GM23248 (cell line): ENCODE results near the gene PORCN. TPM values are rescaled to one million over a fixed set of nuclear protein-coding genes. Genes with fewer than 3 reads are reported as not detected.

Source experiments
- DNase-seq: peaks from one replicate; pipeline ENCODE4 v3.0.0-alpha.2; 2015
- H2AFZ ChIP-seq: fragments of 200-600 bp; sonication (generic); 2 replicates; pipeline ENCODE4 v1.6.1; 2016; ENCODE audit warnings: antibody characterized with exemption
- H3F3A ChIP-seq: fragments of 200-600 bp; sonication (generic); 2 replicates; pipeline ENCODE4 v1.6.1; 2016; ENCODE audit warnings: mild to moderate bottlenecking, antibody characterized with exemption, mixed run types; ENCODE audit not compliant: insufficient read depth
- H3K27ac ChIP-seq: fragments of 200-600 bp; sonication (generic); 2 replicates; pipeline ENCODE4 v1.5.1; 2016; ENCODE audit warnings: mild to moderate bottlenecking
- H3K27me3 ChIP-seq: fragments of 200-600 bp; sonication (generic); replicated peaks from 2 replicates; pipeline ENCODE4 v1.6.1; 2016; ENCODE audit warnings: mild to moderate bottlenecking; ENCODE audit not compliant: insufficient read depth
- H3K36me3 ChIP-seq: fragments of 200-600 bp; sonication (generic); 2 replicates; pipeline ENCODE4 v1.6.1; 2016; ENCODE audit warnings: low read depth, mild to moderate bottlenecking
- H3K4me1 ChIP-seq: fragments of 200-600 bp; sonication (generic); 2 replicates; pipeline ENCODE4 v1.6.1; 2016; ENCODE audit warnings: mild to moderate bottlenecking; ENCODE audit not compliant: insufficient read depth
- H3K4me2 ChIP-seq: fragments of 200-600 bp; sonication (generic); one replicate; pipeline ENCODE4 v1.6.1; 2016; ENCODE audit warnings: mild to moderate bottlenecking; ENCODE audit not compliant: unreplicated experiment
- H3K4me3 ChIP-seq: fragments of 200-600 bp; sonication (generic); 2 replicates; pipeline ENCODE4 v1.5.1; 2016; ENCODE audit warnings: mild to moderate bottlenecking
- H3K79me2 ChIP-seq: fragments of 200-600 bp; sonication (generic); 2 replicates; pipeline ENCODE4 v1.6.1; 2016; ENCODE audit warnings: mild to moderate bottlenecking; ENCODE audit not compliant: insufficient read depth
- H3K9ac ChIP-seq: fragments of 200-600 bp; sonication (generic); 2 replicates; pipeline ENCODE4 v1.6.1; 2016; ENCODE audit warnings: mild to moderate bottlenecking
- H3K9me2 ChIP-seq: fragments of 200-600 bp; sonication (generic); 2 replicates; pipeline ENCODE4 v1.6.1; 2016; ENCODE audit warnings: mixed run types, mild to moderate bottlenecking, moderate library complexity; ENCODE audit not compliant: insufficient read depth
- H3K9me3 ChIP-seq: fragments of 200-600 bp; sonication (generic); one replicate; pipeline ENCODE4 v1.6.1; 2017; ENCODE audit warnings: low read depth
- H4K20me1 ChIP-seq: fragments of 200-600 bp; sonication (generic); 2 replicates; pipeline ENCODE4 v1.6.0; 2016; ENCODE audit not compliant: insufficient read depth
- EZH2 ChIP-seq: fragments of 200-600 bp; sonication (generic); IDR thresholded peaks from 2 replicates; pipeline ENCODE4 v1.6.1; 2018; ENCODE audit warnings: antibody characterized with exemption, mild to moderate bottlenecking; ENCODE audit not compliant: insufficient read depth, poor library complexity, severe bottlenecking
- EZH2phosphoT487 ChIP-seq: fragments of 200-600 bp; sonication (generic); IDR thresholded peaks from 2 replicates; pipeline ENCODE4 v1.6.1; 2018; ENCODE audit warnings: antibody characterized with exemption, moderate library complexity, mild to moderate bottlenecking, low read depth; ENCODE audit not compliant: insufficient read depth
- WGBS, 2 experiments: methylation state at CpG; one replicate each; pipeline ENCODE4 v1.1.6; 2015 to 2017; ENCODE audit warnings: low lambda C conversion rate in 2 of 2, low coverage in 1 of 2; ENCODE audit errors: missing lambda C conversion rate in 2 of 2; 5-methylcytosine and 5-hydroxymethylcytosine counted together
- in situ Hi-C: fragments of 300-500 bp; cut with MboI; formaldehyde crosslinking; loops from 2 replicates; pipeline ENCODE4 v1.15.0; 2020
- polyA plus RNA-seq: library from polyadenylated mRNA; unstranded; fragments of >200 nt; fragmentation: Nextera tagmentation; extraction: Ambion mirVana; gene quantifications from 2 replicates; pipeline ENCODE4 v1.2.1, GENCODE V29; 2016
- total RNA-seq: library from RNA; depleted of rRNA; stranded (reverse); fragments of >200 nt; shearing (Covaris generic); gene quantifications from 2 replicates; pipeline ENCODE4 v1.2.3, GENCODE V29; 2014

The PORCN gene
- total and polyA plus RNA-seq, 2 experiments from 2014 or later: 20.3 to 32.2 TPM

DNA sequence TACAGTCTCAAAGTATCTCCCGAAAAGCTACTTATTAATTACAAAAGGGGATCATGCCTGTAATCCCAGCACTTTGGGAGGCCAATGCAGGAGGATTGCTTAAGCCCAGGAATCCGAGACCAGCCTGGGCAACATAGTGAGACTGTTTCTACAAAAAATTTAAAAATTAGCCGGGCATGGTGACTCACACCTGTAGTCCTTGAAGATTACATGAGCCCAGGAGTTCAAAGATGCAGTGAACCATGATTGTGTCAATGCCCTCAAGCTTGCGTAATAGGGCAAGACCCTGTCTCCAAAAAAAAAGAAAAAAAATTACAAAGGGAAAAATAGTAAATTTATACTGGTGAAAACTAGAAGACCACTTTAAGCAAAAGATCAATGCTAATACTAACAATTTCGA is 3.3 kb upstream of the PORCN start:
- Histone ChIP-seq H3K9ac (no peak overlapping the region), H2AFZ (no peak overlapping the region), H3K4me3 (no peak overlapping the region), H3K36me3 (no peaks in the 10 kb centered on the region), H3K4me1 (no peaks in the 10 kb centered on the region), H3F3A (no peaks in the 10 kb centered on the region), H4K20me1 (no peaks in the 10 kb centered on the region), H3K27me3 (no peaks in the 10 kb centered on the region), H3K79me2 (no peaks in the 10 kb centered on the region), H3K9me3 (no peaks in the 10 kb centered on the region), H3K9me2 (no peaks in the 10 kb centered on the region), H3K27ac (no peak overlapping the region), H3K4me2 (no peak overlapping the region)
- no peak for DNase-seq
- TF ChIP-seq EZH2phosphoT487 (no peak), EZH2 (no peak)
- 85 to 88% methylated on average over 5 of the region's 5 CpGs for WGBS, 2 experiments
- in situ Hi-C loops: no loop called here

DNA sequence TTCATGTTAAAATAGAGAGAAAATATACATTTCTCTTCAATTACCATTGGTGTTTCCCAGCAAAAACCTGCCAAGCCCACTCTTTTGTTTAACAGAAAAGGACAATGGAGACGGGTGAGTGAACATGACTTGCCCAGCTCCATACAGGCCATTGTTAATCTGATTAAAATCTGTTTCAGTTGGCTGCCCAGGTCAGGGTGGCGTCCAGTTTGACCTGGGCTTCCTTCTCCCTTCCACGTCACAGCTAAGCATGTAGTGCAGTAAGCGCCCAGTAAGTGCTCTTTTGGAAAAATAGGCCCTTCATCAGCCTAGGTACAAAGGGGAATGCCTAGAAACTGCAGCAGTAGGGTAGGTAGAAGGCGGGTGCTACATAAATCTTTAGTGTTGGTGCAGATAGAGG is 1.5 kb upstream of the PORCN start:
- WGBS, 2 experiments: 98 to 99% methylated on average over 5 of the region's 5 CpGs
- Histone ChIP-seq H3K36me3 (no peaks in the 10 kb centered on the region), H3K9me3 (no peaks in the 10 kb centered on the region), H3K4me1 (no peaks in the 10 kb centered on the region), H3K79me2 (no peaks in the 10 kb centered on the region), H3K9me2 (no peaks in the 10 kb centered on the region), H3K4me3 (no peak overlapping the region), H4K20me1 (no peaks in the 10 kb centered on the region), H3F3A (no peaks in the 10 kb centered on the region), H2AFZ (no peak overlapping the region), H3K4me2 (no peak overlapping the region), H3K27ac (no peak overlapping the region), H3K9ac (no peak overlapping the region), H3K27me3 (no peaks in the 10 kb centered on the region)
- TF ChIP-seq EZH2 (no peak), EZH2phosphoT487 (no peak)
- in situ Hi-C loops: no loop called here
- DNase-seq: no peak

DNA sequence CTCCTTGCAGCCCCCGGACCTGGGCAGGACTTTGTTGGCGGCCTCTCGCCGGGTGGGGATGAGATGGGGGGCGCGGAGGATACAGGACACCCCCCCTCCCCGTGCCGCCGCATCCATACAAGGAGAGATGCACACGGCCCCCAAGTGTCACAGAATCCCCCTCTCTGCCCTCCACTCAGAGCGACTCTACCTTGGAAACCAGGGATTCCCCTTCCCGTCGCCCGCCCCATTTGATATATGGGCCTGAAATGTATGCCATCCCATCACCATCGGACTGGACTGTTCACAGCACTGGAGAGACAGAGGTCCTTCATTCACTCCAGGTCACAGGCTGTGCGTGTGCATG is 426 bp downstream of the PORCN start:
- Histone ChIP-seq H4K20me1 (no peaks in the 10 kb centered on the region), H3K4me2 (peak overlapping the region; percentile 78), H3K9me2 (no peaks in the 10 kb centered on the region), H3K9me3 (no peaks in the 10 kb centered on the region), H3K36me3 (no peaks in the 10 kb centered on the region), H3F3A (no peaks in the 10 kb centered on the region), H3K27me3 (no peaks in the 10 kb centered on the region), H2AFZ (peak overlapping the region; percentile 96), H3K4me3 (peak overlapping the region; percentile 91), H3K27ac (peak overlapping the region; percentile 49; the same call in 1 of the 2 replicates), H3K9ac (peak overlapping the region; percentile 88), H3K79me2 (no peaks in the 10 kb centered on the region), H3K4me1 (no peaks in the 10 kb centered on the region)
- DNase-seq: peak; percentile 14
- TF ChIP-seq EZH2phosphoT487: no peak
- TF ChIP-seq EZH2: no peak
- whole genome bisulfite sequencing, 2 experiments: 3 to 13% methylated on average over 5 to 16 of the region's 16 CpGs
- in situ Hi-C loops: no loop called here

DNA sequence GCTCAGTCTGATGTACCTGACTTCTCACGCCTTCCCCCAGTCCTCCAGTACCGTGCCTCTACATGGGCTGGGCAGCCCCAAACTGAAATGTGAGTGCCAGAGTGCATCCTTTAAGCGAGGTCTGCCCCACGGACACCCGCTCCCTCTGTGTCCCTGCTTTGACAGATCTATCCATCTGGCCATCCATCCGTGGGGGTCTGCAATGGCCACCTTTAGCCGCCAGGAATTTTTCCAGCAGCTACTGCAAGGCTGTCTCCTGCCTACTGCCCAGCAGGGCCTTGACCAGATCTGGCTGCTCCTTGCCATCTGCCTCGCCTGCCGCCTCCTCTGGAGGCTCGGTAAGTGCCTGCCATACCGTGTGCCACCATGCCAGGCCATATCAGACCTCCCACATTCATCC is 827 bp downstream of the PORCN start:
- Histone ChIP-seq H3K27ac (no peak overlapping the region), H3F3A (no peaks in the 10 kb centered on the region), H3K9ac (peak overlapping the region; percentile 88), H3K4me2 (peak overlapping the region; percentile 78), H3K9me2 (no peaks in the 10 kb centered on the region), H2AFZ (peak overlapping the region; percentile 96), H4K20me1 (no peaks in the 10 kb centered on the region), H3K27me3 (no peaks in the 10 kb centered on the region), H3K36me3 (no peaks in the 10 kb centered on the region), H3K9me3 (no peaks in the 10 kb centered on the region), H3K4me1 (no peaks in the 10 kb centered on the region), H3K4me3 (peak overlapping the region; percentile 91), H3K79me2 (no peaks in the 10 kb centered on the region)
- DNase-seq: peak; percentile 23
- 22 to 27% methylated on average over 7 to 11 of the region's 11 CpGs for WGBS, 2 experiments
- in situ Hi-C loops: no loop called here
- TF ChIP-seq EZH2 (no peak), EZH2phosphoT487 (no peak)

DNA sequence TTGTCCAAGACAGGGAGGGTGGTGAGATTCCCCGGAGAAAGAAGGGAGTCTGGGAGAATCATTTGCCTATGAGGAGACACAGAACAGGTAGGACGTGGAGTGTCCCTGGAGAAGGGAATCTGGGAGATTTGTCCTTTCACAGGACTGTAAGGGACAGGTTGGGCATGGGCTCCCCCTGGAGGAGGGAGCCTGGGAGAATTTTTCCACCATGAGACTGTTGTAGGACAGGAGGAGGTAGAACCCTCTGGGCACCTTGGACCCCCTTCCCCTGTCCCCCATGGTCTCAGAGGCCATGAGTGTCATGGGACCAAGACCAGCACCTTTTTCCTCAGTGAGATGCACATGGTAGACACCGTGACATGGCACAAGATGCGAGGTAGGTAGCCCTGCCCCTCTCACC is 2.8 kb downstream of the PORCN start:
- in situ Hi-C loops: no loop called here
- Histone ChIP-seq H3K27ac (no peak overlapping the region), H3K79me2 (no peaks in the 10 kb centered on the region), H4K20me1 (no peaks in the 10 kb centered on the region), H3K4me3 (no peak overlapping the region), H3K9me3 (no peaks in the 10 kb centered on the region), H3K27me3 (no peaks in the 10 kb centered on the region), H3F3A (no peaks in the 10 kb centered on the region), H3K9ac (no peak overlapping the region), H3K9me2 (no peaks in the 10 kb centered on the region), H3K4me1 (no peaks in the 10 kb centered on the region), H3K4me2 (no peak overlapping the region), H3K36me3 (no peaks in the 10 kb centered on the region), H2AFZ (no peak overlapping the region)
- peak; percentile 39 for DNase-seq
- WGBS, 2 experiments: 85% methylated on average over 4 of the region's 4 CpGs; no CpG with 5 or more reads in 1 of the 2 experiments
- TF ChIP-seq EZH2: no peak
- TF ChIP-seq EZH2phosphoT487: no peak
